Testis (tissue), 3 donors: ENCODE measurements around the gene CDH12. TPM values are rescaled to one million over a fixed set of nuclear protein-coding genes. Genes with fewer than 3 reads are reported as not detected.

Source experiments
- DNase-seq: peaks from one replicate; pipeline ENCODE4 v3.0.0-alpha.2; 2019
- H3K27ac ChIP-seq, 2 donors: fragments of 200-600 bp; sonication (generic); one replicate each; pipeline ENCODE4 v1.5.1; 2019
- H3K27me3 ChIP-seq: fragments of 200-600 bp; sonication (generic); one replicate; pipeline ENCODE4 v1.5.1; 2019
- H3K36me3 ChIP-seq: fragments of 200-600 bp; sonication (generic); one replicate; pipeline ENCODE4 v1.5.1; 2017; ENCODE audit warnings: low read depth; ENCODE audit errors: missing control alignments
- H3K4me1 ChIP-seq: fragments of 200-600 bp; sonication (generic); one replicate; pipeline ENCODE4 v1.5.1; 2019
- H3K4me3 ChIP-seq, 2 donors: fragments of 200-600 bp; sonication (generic); one replicate each; pipeline ENCODE4 v1.5.1; 2017 to 2019
- H3K9me3 ChIP-seq: fragments of 200-600 bp; sonication (generic); one replicate; pipeline ENCODE4 v1.5.1; 2017
- POLR2A ChIP-seq: fragments of 450-650 bp; IDR thresholded peaks from one replicate; pipeline ENCODE4 v1.6.1; 2017; ENCODE audit warnings: antibody characterized with exemption, mild to moderate bottlenecking, moderate library complexity
- WGBS, 2 donors: methylation state at CpG; one replicate each; pipeline ENCODE4 v1.1.5; 2018; 5-methylcytosine and 5-hydroxymethylcytosine counted together
- intact Hi-C: fragments of 100-400 bp; cut with DNase I; formaldehyde crosslinking; loops from one replicate; pipeline ENCODE4 v1.15.1; 2023; ENCODE audit warnings: low total_unique reads
- polyA plus RNA-seq: library from polyadenylated mRNA; stranded (reverse); fragments of 350-450 nt; fragmentation: Illumina TruSeq; extraction: RNeasy Lipid Tissue Mini Kit (QIAGEN cat#74804); gene quantifications from one replicate; pipeline ENCODE4 v1.2.3, GENCODE V29; 2014; ENCODE audit warnings: low read depth, low replicate concordance; ENCODE audit not compliant: insufficient read depth
- total RNA-seq, 2 donors: library from RNA; depleted of rRNA; stranded (reverse); fragments of >200 nt; gene quantifications; one replicate each; pipeline ENCODE4 v1.2.3, GENCODE V29; 2016
- TF ChIP-seq, protein P1 (sequence below), 3 experiments: fragments of 450-650 bp in 2 of 3; fragments of 200-600 bp in 1 of 3; sonication (generic) in 1 of 3; IDR thresholded peaks; one replicate each; pipeline ENCODE4 v1.5.1; 2016 to 2019; ENCODE audit warnings: antibody characterized with exemption in 3 of 3, mild to moderate bottlenecking in 2 of 3, moderate library complexity in 1 of 3

Gene CDH12
- total and polyA plus RNA-seq, 3 donors from 2014 or later = 0.87 to 2.3 (median 2.3) TPM

DNA sequence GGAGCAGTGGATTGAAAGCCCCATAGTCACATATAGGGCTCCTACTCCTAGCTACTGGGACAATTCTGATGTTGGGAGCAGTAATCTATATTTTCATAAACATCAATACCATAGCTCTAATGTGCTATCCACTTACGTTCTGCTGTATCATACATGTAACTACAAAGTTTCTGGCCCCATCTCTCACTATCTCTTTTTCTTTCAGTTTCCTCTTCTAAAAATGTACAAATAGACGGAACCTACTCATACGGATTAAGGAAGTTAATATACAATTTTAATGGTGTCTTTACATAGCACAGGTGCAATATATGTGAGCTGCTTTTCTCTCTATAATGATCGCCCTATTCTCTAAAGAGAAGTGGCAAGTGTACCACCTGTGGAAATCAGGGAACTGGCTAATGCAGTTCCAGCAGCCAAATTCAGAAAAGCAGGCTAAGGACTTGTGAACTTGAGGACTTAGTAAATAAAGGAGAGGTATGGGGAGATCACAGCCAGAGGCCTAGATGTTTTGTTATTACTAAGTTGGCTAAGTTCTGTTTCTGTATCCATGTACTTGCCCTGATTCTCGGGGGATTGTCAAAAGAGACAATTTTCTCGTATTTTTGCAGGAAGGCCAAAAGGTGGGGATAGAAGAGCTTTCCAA is 1021.9 kb downstream of the CDH12 start:
- WGBS, 2 donors = 82 to 87% methylated on average over 6 of the region's 6 CpGs
- intact Hi-C loops = no loop called here
- TF ChIP-seq, protein P1, sequence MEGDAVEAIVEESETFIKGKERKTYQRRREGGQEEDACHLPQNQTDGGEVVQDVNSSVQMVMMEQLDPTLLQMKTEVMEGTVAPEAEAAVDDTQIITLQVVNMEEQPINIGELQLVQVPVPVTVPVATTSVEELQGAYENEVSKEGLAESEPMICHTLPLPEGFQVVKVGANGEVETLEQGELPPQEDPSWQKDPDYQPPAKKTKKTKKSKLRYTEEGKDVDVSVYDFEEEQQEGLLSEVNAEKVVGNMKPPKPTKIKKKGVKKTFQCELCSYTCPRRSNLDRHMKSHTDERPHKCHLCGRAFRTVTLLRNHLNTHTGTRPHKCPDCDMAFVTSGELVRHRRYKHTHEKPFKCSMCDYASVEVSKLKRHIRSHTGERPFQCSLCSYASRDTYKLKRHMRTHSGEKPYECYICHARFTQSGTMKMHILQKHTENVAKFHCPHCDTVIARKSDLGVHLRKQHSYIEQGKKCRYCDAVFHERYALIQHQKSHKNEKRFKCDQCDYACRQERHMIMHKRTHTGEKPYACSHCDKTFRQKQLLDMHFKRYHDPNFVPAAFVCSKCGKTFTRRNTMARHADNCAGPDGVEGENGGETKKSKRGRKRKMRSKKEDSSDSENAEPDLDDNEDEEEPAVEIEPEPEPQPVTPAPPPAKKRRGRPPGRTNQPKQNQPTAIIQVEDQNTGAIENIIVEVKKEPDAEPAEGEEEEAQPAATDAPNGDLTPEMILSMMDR (IDR thresholded peaks at IDR 0.05) = no peak
- TF ChIP-seq POLR2A = no peak
- no peaks in the 10 kb centered on the region for H3K36me3 ChIP-seq
- H3K9me3 ChIP-seq = no peaks in the 10 kb centered on the region
- no peak overlapping the region for H3K27ac ChIP-seq
- no peaks in the 10 kb centered on the region for H3K27me3 ChIP-seq
- no peak overlapping the region for H3K4me3 ChIP-seq
- DNase-seq = no peak
- no peaks in the 10 kb centered on the region for H3K4me1 ChIP-seq

DNA sequence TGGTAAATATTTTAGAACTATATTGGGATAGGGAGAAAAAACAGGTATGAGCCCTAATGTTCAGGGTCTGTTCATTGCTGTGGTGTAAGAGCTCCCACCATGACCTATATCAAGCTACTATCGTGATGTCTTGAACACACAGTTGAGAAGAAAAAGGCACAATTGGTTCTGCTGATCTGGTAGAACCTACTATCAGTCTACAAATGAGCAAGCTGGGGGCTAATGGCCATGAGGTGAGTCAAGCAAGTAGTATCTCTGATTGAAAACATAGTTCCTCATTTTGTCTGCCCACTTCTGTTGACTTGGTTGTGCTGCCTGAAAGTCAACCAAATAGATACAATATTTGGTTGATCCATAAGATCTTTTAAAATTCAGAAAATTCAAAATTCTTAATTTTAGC is 1026.3 kb downstream of the CDH12 start:
- H3K9me3 ChIP-seq = no peaks in the 10 kb centered on the region
- no peak overlapping the region for H3K4me3 ChIP-seq
- H3K27ac ChIP-seq = no peak overlapping the region
- no peak for DNase-seq
- H3K36me3 ChIP-seq = no peaks in the 10 kb centered on the region
- H3K27me3 ChIP-seq = no peaks in the 10 kb centered on the region
- H3K4me1 ChIP-seq = no peaks in the 10 kb centered on the region
- 81 to 89% methylated on average over 1 of the region's 1 CpG for WGBS, 2 donors
- intact Hi-C loops = no loop called here
- TF ChIP-seq, protein P1 (IDR thresholded peaks at IDR 0.05) = no peak
- no peak for TF ChIP-seq POLR2A

DNA sequence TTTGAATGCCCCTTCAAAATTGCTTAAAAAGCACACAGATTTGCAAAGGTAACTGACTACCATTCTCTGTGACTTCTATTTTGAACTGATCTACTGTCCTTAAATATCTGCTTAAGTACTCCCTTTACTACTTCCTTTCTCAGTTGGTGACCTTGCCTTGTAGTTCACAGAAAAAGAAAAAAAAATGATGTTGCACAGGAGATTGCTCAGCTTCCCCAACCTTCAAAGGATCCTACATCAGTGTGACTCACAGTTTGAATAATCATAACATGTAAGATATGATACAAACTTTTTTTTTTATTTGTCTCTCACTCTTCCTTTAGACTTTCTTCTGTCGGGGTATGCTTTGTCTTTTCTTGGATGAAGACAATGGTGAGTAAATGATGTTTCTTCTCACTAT is 1029.6 kb downstream of the CDH12 start:
- Histone ChIP-seq H3K4me1 (no peaks in the 10 kb centered on the region), H3K36me3 (no peaks in the 10 kb centered on the region), H3K4me3 (no peak overlapping the region), H3K27ac (no peak overlapping the region), H3K27me3 (no peaks in the 10 kb centered on the region), H3K9me3 (no peaks in the 10 kb centered on the region)
- DNase-seq = no peak
- intact Hi-C loops = no loop called here
- no peak for TF ChIP-seq POLR2A
- TF ChIP-seq, protein P1 (IDR thresholded peaks at IDR 0.05) = no peak
- WGBS, 2 donors = 74 to 83% methylated on average over 1 of the region's 1 CpG

DNA sequence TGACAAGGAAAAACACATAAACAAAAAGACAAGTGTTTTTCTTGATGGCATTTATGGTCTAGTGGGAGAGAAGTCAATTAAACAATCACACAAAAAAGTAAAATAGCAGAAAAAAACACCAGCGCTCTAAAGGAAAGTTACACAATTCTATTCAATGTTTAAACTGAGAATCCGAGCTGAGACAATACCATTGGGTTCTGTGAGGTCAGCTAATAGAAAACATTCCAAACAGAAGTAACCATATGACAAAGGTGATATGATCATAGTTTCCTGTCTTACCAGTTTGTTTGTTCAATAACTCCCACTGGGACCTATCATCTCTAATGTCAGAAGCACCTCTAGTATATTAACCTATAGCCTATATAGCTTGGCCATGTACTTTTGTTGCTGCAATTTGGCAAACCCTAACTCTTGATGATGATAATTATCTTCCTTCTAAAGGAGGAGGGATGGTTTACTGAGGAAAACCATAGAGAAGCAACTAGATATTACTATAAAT is 1030.0 kb downstream of the CDH12 start:
- Histone ChIP-seq H3K27me3 (no peaks in the 10 kb centered on the region), H3K27ac (no peak overlapping the region), H3K4me3 (no peak overlapping the region), H3K4me1 (no peaks in the 10 kb centered on the region), H3K9me3 (no peaks in the 10 kb centered on the region), H3K36me3 (no peaks in the 10 kb centered on the region)
- no peak for DNase-seq
- WGBS, 2 donors = 76 to 85% methylated on average over 2 of the region's 2 CpGs
- no peak for TF ChIP-seq POLR2A
- TF ChIP-seq, protein P1 (IDR thresholded peaks at IDR 0.05) = no peak
- intact Hi-C loops = no loop called here

DNA sequence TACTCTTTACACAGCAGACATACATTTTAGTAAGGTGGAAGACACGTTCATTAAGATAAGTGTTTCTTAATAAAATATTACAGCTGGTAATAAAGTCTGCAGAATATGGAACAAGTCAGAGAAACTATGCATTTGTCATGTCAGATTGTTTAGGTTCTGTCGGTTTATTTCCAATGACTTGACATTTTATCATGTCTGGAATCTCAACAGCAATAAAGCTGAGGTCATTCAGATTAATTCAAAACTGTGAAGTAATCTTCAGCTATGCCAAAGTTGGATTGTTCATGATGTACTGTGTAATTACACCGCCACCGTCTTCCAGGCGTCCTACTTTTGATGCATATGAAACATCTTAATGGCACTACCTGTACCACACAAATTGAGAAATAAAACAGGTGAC is 1032.6 kb downstream of the CDH12 start:
- Histone ChIP-seq H3K27ac (no peak overlapping the region), H3K4me1 (no peaks in the 10 kb centered on the region), H3K27me3 (no peaks in the 10 kb centered on the region), H3K36me3 (no peaks in the 10 kb centered on the region), H3K4me3 (no peak overlapping the region), H3K9me3 (no peaks in the 10 kb centered on the region)
- 68 to 71% methylated on average over 5 of the region's 5 CpGs for WGBS, 2 donors
- intact Hi-C loops = no loop called here
- TF ChIP-seq POLR2A = no peak
- TF ChIP-seq, protein P1 (IDR thresholded peaks at IDR 0.05) = no peak
- no peak for DNase-seq
